Measurements from ENCODE around the gene SLC35F1.
A peak's percentile ranks its signal among the peaks of the same experiment; 100 is the strongest.

SLC35F1 gene

DNA sequence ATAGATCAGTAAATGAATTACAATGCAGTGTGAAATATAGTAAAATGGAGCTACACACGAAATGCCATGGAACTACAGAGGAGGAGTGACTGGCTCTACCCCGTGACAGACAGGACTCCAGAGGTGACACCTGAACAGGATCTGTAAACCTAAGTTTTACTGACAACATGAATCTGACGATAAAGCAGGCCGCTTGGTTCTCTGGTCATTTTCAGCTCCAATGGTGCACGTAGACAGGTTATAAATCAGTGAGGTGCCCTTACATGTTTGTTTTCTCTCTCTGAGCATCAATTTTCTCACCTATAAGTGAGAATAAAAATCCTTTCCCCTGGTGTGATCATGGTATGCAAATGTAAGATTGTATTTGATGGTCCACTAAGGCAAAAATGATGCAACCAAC, 339.3 kb downstream of the SLC35F1 start:
- FAIRE-seq (no peak), DNase-seq (ENCODE audit: insufficient read length, low spot score) (no peak)
- TF ChIP-seq POLR2AphosphoS5 (IDR thresholded peaks at IDR 0.05; ENCODE audit: low read depth, low read length) (no peak), POLR2A (IDR thresholded peaks at IDR 0.05; ENCODE audit: low read depth, low read length) (no peak), SPI1 (IDR thresholded peaks at IDR 0.05; ENCODE audit: low read depth, low read length) (no peak), POU2F2 (IDR thresholded peaks at IDR 0.05; ENCODE audit: low read depth, low read length) (no peak), TAF1 (IDR thresholded peaks at IDR 0.05; ENCODE audit: low read depth, low read length) (no peak), PAX5 (IDR thresholded peaks at IDR 0.05; ENCODE audit: insufficient read depth, low read length, severe bottlenecking) (no peak)

DNA sequence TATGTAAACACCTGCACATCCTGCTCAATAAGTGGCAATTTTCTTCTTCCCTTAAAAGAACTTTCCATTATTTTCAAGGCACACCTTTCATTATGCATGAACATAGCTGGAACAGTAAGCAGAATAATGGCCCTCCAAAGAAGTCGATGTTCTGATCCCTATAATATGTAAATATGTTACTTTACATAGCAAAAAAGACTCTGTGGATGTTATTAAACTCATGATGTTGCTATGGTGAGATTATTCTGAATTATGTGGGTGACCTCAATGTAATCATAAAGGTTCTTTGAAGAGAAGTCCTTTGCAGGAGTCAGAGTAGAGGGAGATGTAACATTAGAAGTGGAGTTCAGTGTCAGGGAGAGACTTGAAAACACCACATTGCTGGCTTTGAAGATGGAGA, 341.1 kb downstream of the SLC35F1 start:
- DNase-seq (ENCODE audit: insufficient read length, low spot score) (no peak), FAIRE-seq (no peak)
- TF ChIP-seq POLR2A (IDR thresholded peaks at IDR 0.05; ENCODE audit: low read depth, low read length) = no peak
- TF ChIP-seq POLR2AphosphoS5 (IDR thresholded peaks at IDR 0.05; ENCODE audit: low read depth, low read length) = no peak
- TF ChIP-seq SPI1 (IDR thresholded peaks at IDR 0.05; ENCODE audit: low read depth, low read length) = no peak
- TF ChIP-seq TAF1 (IDR thresholded peaks at IDR 0.05; ENCODE audit: low read depth, low read length) = no peak
- no peak for TF ChIP-seq POU2F2 (IDR thresholded peaks at IDR 0.05; ENCODE audit: low read depth, low read length)
- no peak for TF ChIP-seq PAX5 (IDR thresholded peaks at IDR 0.05; ENCODE audit: insufficient read depth, low read length, severe bottlenecking)

DNA sequence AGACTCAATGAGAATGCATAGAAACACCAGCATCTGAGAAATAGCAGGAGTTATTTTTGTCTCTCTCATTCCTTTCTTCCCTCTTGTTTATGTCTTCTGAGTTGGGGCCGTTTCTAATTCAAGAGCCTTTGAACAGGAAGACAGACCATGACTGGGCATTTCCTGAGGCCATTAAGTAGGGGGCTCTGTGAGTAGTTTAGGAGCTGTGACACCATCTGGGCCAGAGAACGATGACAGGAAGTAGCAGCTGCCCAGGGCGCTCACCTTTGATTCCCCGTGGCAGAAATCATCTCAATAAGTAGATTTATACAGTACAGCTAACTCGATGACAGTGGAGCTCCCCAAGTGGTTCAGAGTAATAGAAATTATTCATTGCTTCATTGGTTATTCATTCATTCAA, 342.6 kb downstream of the SLC35F1 start:
- DNase-seq (ENCODE audit: insufficient read length, low spot score) (no peak), FAIRE-seq (no peak)
- TF ChIP-seq PAX5 (IDR thresholded peaks at IDR 0.05; ENCODE audit: insufficient read depth, low read length, severe bottlenecking) = no peak

DNA sequence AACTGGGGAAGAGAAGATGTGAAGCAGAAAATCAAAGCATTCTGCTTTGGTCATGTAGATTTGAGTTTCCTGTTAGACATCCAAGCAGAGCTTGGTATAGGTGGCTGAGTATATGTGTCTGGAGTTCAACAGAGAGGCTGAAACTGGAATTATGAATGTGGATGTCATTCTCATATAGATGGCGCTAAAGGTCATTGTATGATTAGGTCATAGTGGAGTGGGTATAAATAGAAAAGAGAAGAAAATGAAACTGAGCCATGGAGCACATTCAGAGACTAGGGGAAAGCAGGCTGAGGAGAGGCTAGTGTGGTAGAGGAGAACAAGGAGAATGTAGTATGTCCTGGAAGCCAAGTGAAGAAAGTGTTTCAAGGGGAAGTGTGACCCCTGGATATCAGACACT, 345.4 kb downstream of the SLC35F1 start:
- DNase-seq (ENCODE audit: insufficient read length, low spot score) = no peak
- no peak for FAIRE-seq
- TF ChIP-seq TAF1 (IDR thresholded peaks at IDR 0.05; ENCODE audit: low read depth, low read length) (no peak), PAX5 (IDR thresholded peaks at IDR 0.05; ENCODE audit: insufficient read depth, low read length, severe bottlenecking) (no peak), SPI1 (IDR thresholded peaks at IDR 0.05; ENCODE audit: low read depth, low read length) (no peak), POLR2AphosphoS5 (IDR thresholded peaks at IDR 0.05; ENCODE audit: low read depth, low read length) (no peak), POLR2A (IDR thresholded peaks at IDR 0.05; ENCODE audit: low read depth, low read length) (no peak), POU2F2 (IDR thresholded peaks at IDR 0.05; ENCODE audit: low read depth, low read length) (no peak)

DNA sequence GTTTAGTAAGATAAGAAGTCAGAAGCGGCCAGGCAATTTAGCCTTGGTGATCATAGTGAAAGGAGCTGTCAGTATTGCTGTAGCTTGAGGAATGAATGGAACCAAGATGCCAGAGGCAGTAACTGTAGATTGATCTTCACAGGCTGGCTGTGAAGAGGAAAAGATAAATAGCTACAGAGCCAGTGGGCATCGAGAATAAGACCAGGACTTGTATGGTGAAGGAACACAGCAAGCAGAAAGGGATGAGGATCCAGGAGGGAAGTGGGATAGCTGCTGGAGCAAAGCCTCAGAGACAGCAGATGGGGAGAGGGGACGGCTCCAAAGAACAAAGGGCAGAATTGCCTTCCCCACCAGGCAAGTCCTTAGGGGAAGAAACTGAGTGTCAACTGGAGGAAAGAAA, 346.7 kb downstream of the SLC35F1 start:
- no peak for TF ChIP-seq POLR2A (IDR thresholded peaks at IDR 0.05; ENCODE audit: low read depth, low read length)
- no peak for TF ChIP-seq POU2F2 (IDR thresholded peaks at IDR 0.05; ENCODE audit: low read depth, low read length)
- no peak for TF ChIP-seq TAF1 (IDR thresholded peaks at IDR 0.05; ENCODE audit: low read depth, low read length)
- TF ChIP-seq SPI1 (IDR thresholded peaks at IDR 0.05; ENCODE audit: low read depth, low read length) = no peak
- no peak for TF ChIP-seq POLR2AphosphoS5 (IDR thresholded peaks at IDR 0.05; ENCODE audit: low read depth, low read length)
- TF ChIP-seq PAX5 (IDR thresholded peaks at IDR 0.05; ENCODE audit: insufficient read depth, low read length, severe bottlenecking) = no peak
- FAIRE-seq = no peak
- DNase-seq (ENCODE audit: insufficient read length, low spot score) = no peak

DNA sequence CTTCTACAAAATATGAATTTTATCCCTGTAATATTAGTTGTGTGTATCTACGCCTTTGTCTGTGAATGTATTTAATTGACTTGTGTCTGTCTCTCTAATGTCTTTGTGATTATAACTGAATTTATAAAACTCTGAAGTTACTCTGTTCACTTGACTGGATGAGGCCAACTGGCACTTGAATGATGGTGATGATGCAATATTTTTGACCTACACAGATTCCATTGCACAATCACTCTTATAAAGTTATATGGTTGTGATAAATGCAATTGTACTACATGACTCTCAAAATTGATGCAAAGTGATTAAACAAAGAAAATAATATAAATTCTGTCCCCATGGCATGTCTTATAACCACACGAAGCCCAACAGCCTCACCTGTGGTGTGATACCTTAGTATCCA, 353.8 kb downstream of the SLC35F1 start:
- no peak for FAIRE-seq

DNA sequence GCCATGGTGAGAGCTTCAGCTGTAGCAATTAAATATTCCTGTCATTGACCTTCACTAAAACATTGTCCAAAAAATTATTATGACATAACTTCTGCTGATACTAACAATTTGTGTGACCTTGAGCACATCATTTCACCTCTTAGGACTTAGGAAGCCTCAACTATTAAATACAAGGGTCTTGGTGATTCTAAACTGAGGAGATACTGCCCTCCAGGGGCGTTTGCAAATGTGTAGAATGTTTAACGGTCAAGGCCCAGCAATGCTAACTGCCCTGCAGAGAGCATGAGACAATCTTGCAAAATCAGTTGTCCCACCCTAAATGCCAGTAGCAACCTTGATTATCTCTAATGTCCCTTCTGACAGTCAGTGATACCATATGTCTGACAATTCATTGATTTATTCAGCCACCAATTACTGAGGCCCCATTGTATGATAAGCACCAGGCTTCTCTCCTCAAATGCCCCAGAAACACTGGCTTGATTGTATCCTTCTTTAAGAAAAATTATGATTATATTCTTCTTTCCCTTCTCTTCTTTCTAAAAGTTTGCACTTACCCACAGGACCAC, 356.9 kb downstream of the SLC35F1 start:
- no peak for TF ChIP-seq PAX5 (IDR thresholded peaks at IDR 0.05; ENCODE audit: insufficient read depth, low read length, severe bottlenecking)
- TF ChIP-seq POLR2A (IDR thresholded peaks at IDR 0.05; ENCODE audit: low read depth, low read length) = no peak
- no peak for TF ChIP-seq POU2F2 (IDR thresholded peaks at IDR 0.05; ENCODE audit: low read depth, low read length)
- TF ChIP-seq TAF1 (IDR thresholded peaks at IDR 0.05; ENCODE audit: low read depth, low read length) = no peak
- TF ChIP-seq POLR2AphosphoS5 (IDR thresholded peaks at IDR 0.05; ENCODE audit: low read depth, low read length) = no peak
- TF ChIP-seq SPI1 (IDR thresholded peaks at IDR 0.05; ENCODE audit: low read depth, low read length) = no peak
- no peak for FAIRE-seq
- DNase-seq (ENCODE audit: insufficient read length, low spot score) = no peak

More for the DNA sequence above, 353.8 kb downstream of the SLC35F1 start:
- no peak for DNase-seq (ENCODE audit: insufficient read length, low spot score)
- TF ChIP-seq TAF1 (IDR thresholded peaks at IDR 0.05; ENCODE audit: low read depth, low read length) = no peak
- TF ChIP-seq POLR2AphosphoS5 (IDR thresholded peaks at IDR 0.05; ENCODE audit: low read depth, low read length) = no peak
- no peak for TF ChIP-seq POLR2A (IDR thresholded peaks at IDR 0.05; ENCODE audit: low read depth, low read length)
- TF ChIP-seq PAX5 (IDR thresholded peaks at IDR 0.05; ENCODE audit: insufficient read depth, low read length, severe bottlenecking) = no peak

DNA sequence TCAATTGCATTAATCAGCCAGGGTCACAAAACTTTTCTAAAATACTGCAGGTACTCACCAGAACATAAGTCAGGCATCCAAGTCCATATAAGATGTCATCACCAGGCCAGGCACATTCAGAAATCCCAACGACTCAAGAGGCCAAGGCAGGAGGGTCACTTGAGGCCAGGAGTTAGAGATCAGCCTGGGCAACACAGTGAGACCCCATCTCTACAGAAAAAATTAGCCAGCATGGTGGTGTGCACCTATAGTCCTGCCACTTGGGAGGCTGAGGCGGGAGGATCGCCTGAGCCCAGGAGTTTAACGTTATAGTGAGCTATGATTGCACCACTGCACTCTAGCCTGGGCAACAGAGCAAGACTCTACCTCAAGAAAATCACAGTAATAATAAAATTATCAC, 362.6 kb downstream of the SLC35F1 start:
- no peak for FAIRE-seq
- DNase-seq (ENCODE audit: insufficient read length, low spot score) = no peak
- no peak for TF ChIP-seq POLR2AphosphoS5 (IDR thresholded peaks at IDR 0.05; ENCODE audit: low read depth, low read length)
- TF ChIP-seq POLR2A (IDR thresholded peaks at IDR 0.05; ENCODE audit: low read depth, low read length) = no peak
- no peak for TF ChIP-seq TAF1 (IDR thresholded peaks at IDR 0.05; ENCODE audit: low read depth, low read length)
- TF ChIP-seq POU2F2 (IDR thresholded peaks at IDR 0.05; ENCODE audit: low read depth, low read length) = no peak
- no peak for TF ChIP-seq PAX5 (IDR thresholded peaks at IDR 0.05; ENCODE audit: insufficient read depth, low read length, severe bottlenecking)
- no peak for TF ChIP-seq SPI1 (IDR thresholded peaks at IDR 0.05; ENCODE audit: low read depth, low read length)

DNA sequence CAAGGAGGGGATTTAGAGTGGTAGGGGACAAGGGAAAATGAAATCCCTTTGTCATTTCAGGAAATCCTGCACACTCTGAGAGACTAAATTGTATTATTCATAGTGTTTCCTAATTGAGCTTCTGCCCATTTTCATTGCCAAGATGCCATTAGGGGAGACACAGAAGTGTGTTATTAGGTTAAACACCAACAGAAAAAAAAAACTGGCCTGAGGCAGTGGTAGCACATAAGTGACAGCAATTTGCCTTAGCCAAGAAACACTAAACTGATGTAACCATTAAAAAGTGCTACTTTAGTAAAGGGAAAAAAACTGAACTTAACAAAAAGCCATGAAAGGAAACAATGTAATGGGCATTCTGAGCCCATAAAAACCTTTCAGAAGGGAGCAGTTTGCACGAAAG, 370.6 kb downstream of the SLC35F1 start:
- FAIRE-seq (no peak), DNase-seq (ENCODE audit: insufficient read length, low spot score) (no peak)
- TF ChIP-seq TAF1 (IDR thresholded peaks at IDR 0.05; ENCODE audit: low read depth, low read length) = no peak
- TF ChIP-seq POU2F2 (IDR thresholded peaks at IDR 0.05; ENCODE audit: low read depth, low read length) = no peak
- no peak for TF ChIP-seq POLR2A (IDR thresholded peaks at IDR 0.05; ENCODE audit: low read depth, low read length)
- no peak for TF ChIP-seq SPI1 (IDR thresholded peaks at IDR 0.05; ENCODE audit: low read depth, low read length)
- no peak for TF ChIP-seq PAX5 (IDR thresholded peaks at IDR 0.05; ENCODE audit: insufficient read depth, low read length, severe bottlenecking)
- TF ChIP-seq POLR2AphosphoS5 (IDR thresholded peaks at IDR 0.05; ENCODE audit: low read depth, low read length) = no peak

DNA sequence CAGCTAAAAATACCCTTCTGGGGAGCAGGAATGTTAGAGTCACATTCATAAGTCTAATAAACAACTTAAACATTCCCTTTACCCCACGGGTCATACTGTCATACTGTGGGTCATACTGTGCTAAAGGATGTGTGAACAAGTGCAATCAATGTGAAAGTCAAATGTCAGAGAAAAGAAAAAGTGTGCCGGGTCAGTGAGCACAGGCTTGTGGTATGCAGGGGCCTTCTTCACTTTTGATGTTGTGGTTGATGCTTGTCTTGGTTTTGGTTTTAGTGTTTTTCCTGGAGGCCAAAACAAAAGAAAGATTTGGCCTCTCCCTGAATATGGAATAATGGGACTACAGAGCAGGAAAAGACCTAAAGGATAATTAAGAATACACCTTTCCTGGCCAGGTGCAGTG, 373.1 kb downstream of the SLC35F1 start:
- FAIRE-seq = peak; percentile 94

More for the DNA sequence above, 373.1 kb downstream of the SLC35F1 start:
- DNase-seq (ENCODE audit: insufficient read length, low spot score) = peak; percentile 24
- peak; percentile 59 for TF ChIP-seq POU2F2 (IDR thresholded peaks at IDR 0.05; ENCODE audit: low read depth, low read length)
- no peak for TF ChIP-seq SPI1 (IDR thresholded peaks at IDR 0.05; ENCODE audit: low read depth, low read length)
- TF ChIP-seq TAF1 (IDR thresholded peaks at IDR 0.05; ENCODE audit: low read depth, low read length) = no peak
- TF ChIP-seq POLR2AphosphoS5 (IDR thresholded peaks at IDR 0.05; ENCODE audit: low read depth, low read length) = no peak
- TF ChIP-seq PAX5 (IDR thresholded peaks at IDR 0.05; ENCODE audit: insufficient read depth, low read length, severe bottlenecking) = peak; percentile 90
- TF ChIP-seq POLR2A (IDR thresholded peaks at IDR 0.05; ENCODE audit: low read depth, low read length) = no peak

Data from GM12891 (cell line).